HEK293 (cell line): Measurements from ENCODE around the gene CAMK1.

Experiments used
- CTCF ChIA-PET: fragments of 350-600 bp; formaldehyde crosslinking; extraction: SDS; loops from one replicate; lab custom pipeline; 2021; ENCODE audit warnings: antibody characterized with exemption; lab: Yijun Ruan, JAX
- POLR2A ChIA-PET: fragments of 300-600 bp; formaldehyde crosslinking; extraction: SDS; loops from one replicate; lab custom pipeline; 2020; ENCODE audit warnings: antibody characterized with exemption, inconsistent platforms; lab: Yijun Ruan, JAX
- H3K27ac ChIP-seq: fragments of 200-500 bp; sonication (Bioruptor generic); 2 replicates; pipeline ENCODE4 v1.5.1; 2014; ENCODE audit warnings: low read depth, low read length, control low read depth, inconsistent platforms; ENCODE audit errors: extremely low read depth
- H3K36me3 ChIP-seq, 2 experiments: fragments of 200-500 bp in 1 of 2; sonication (Bioruptor generic) in 1 of 2; 1 replicate in 1 of 2; 2 replicates in 1 of 2; pipeline ENCODE4 v1.5.1; 2014 to 2017; ENCODE audit warnings: inconsistent platforms in 2 of 2, low read length in 2 of 2; ENCODE audit not compliant: control insufficient read depth in 2 of 2, insufficient read depth in 1 of 2
- H3K4me1 ChIP-seq: fragments of 200-500 bp; sonication (Bioruptor generic); 2 replicates; pipeline ENCODE4 v1.5.1; 2014; ENCODE audit warnings: mild to moderate bottlenecking, low read length, inconsistent platforms; ENCODE audit not compliant: control insufficient read depth, insufficient read depth
- H3K4me3 ChIP-seq: 2 replicates; pipeline ENCODE4 v1.5.1; 2011; ENCODE audit warnings: low read depth, mild to moderate bottlenecking, control low read depth, low read length, moderate library complexity
- H3K9me3 ChIP-seq: fragments of 200-500 bp; sonication (Bioruptor generic); 2 replicates; pipeline ENCODE4 v1.5.1; 2014; ENCODE audit warnings: low read depth, low read length, inconsistent platforms; ENCODE audit not compliant: control insufficient read depth, insufficient read depth
- EGR2 ChIP-seq: fragments of 450-650 bp; formaldehyde crosslinking; IDR thresholded peaks from 2 replicates; pipeline ENCODE4 v1.5.1; 2016; ENCODE audit warnings: low read depth, missing biosample characterization, missing genetic modification characterization
- ZFHX2 ChIP-seq: fragments of 450-650 bp; formaldehyde crosslinking; conservative IDR thresholded peaks from 2 replicates; pipeline ENCODE4 v1.5.1; 2016; ENCODE audit warnings: missing biosample characterization, missing genetic modification characterization
- ZNF626 ChIP-seq: fragments of 450-650 bp; sonication (Bioruptor Pico); formaldehyde crosslinking; IDR thresholded peaks from 2 replicates; pipeline ENCODE4 v1.5.1; 2018; ENCODE audit warnings: missing biosample characterization, missing genetic modification characterization, inconsistent platforms
- ZNF843 ChIP-seq: fragments of 450-650 bp; formaldehyde crosslinking; IDR thresholded peaks from 2 replicates; pipeline ENCODE4 v1.5.1; 2016; ENCODE audit warnings: missing biosample characterization, missing genetic modification characterization

The CAMK1 gene

DNA sequence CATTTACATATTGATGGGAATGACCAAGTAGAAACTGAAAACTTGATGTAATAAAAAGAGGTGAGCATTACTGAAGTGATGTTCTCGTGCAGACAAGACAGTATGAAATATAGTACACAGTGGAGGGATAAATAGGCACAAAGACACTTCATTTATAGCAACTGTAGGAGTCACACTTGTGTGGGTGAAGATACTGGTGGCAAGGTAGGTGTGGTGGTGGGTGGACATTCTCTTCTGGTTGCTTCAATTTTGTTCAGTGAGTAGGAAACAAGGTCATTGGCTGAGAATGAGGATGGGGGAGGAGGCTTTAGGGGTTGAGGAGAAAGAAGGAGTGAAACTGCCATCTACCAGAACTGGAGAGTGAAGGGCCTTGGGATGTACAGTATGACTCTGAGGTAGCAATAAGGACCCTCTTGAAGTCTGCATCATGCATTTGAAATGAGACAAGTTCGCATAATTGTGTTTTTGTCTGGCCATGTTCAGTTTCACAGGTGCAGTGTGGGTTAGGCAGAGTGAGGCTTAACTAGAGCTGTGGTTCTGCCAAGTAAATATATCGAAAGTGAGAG, 59.5 kb downstream of the CAMK1 start:
- H3K36me3 ChIP-seq: no peaks in the 10 kb centered on the region
- POLR2A ChIA-PET: interaction anchor here (0.6 kb wide), 1 partner anchor 50 kb away, joined by 4 read pairs; no protein-coding TSS in a partner anchor
- H3K4me3 ChIP-seq: no peak overlapping the region
- peak; percentile 98 for TF ChIP-seq EGR2 (tag by site-specific recombination)
- TF ChIP-seq ZFHX2: peak; percentile 94
- TF ChIP-seq ZNF843 (tag by site-specific recombination): no peak
- no peak for TF ChIP-seq ZNF626 (tag by site-specific recombination)
- TF ChIP-seq, all 188 proteins: peak for 2
- CTCF ChIA-PET: no interaction called here
- H3K27ac ChIP-seq: no peak overlapping the region
- H3K4me1 ChIP-seq: no peaks in the 10 kb centered on the region
- no peaks in the 10 kb centered on the region for H3K9me3 ChIP-seq
